K562 (cell line): Measurements from ENCODE around the gene ZBTB47.

Experiments used
- CTCF ChIP-seq, 3 experiments: IDR thresholded peaks in 2 of 3; conservative IDR thresholded peaks in 1 of 3; 2 replicates each; pipeline ENCODE4 v1.5.1; 2011 to 2012; ENCODE audit warnings: low read length in 3 of 3, mild to moderate bottlenecking in 3 of 3, control low read depth in 2 of 3, improper control_type of control experiment in 1 of 3, inconsistent platforms in 1 of 3, low read depth in 1 of 3, mixed read lengths in 1 of 3, moderate library complexity in 1 of 3; ENCODE audit not compliant: insufficient read depth in 2 of 3
- KDM1A ChIP-seq, 2 experiments: fragments of 450-650 bp; IDR thresholded peaks; 2 replicates each; pipeline ENCODE4 v1.6.1; 2016; ENCODE audit warnings: mild to moderate bottlenecking in 2 of 2
- MAZ ChIP-seq, 2 experiments: fragments of 450-650 bp in 1 of 2; sonication (generic) in 1 of 2; formaldehyde crosslinking; IDR thresholded peaks in 1 of 2; conservative IDR thresholded peaks in 1 of 2; 2 replicates each; pipeline versions ENCODE4 v1.4.0 to v1.5.0; 2020; ENCODE audit warnings: mild to moderate bottlenecking in 1 of 2, missing genetic modification reagents in 1 of 2
- REST ChIP-seq, 2 experiments: fragments of 450-650 bp; formaldehyde crosslinking in 1 of 2; IDR thresholded peaks; 2 replicates each; pipeline versions ENCODE4 v1.4.0 to v1.6.1; 2014 to 2020; ENCODE audit warnings: mild to moderate bottlenecking in 2 of 2, borderline replicate concordance in 1 of 2, low read depth in 1 of 2
- YY1 ChIP-seq, 3 experiments: IDR thresholded peaks; 2 replicates each; pipeline ENCODE4 v1.6.1; 2011; ENCODE audit warnings: low read length in 2 of 3, mild to moderate bottlenecking in 2 of 3, moderate library complexity in 2 of 3, borderline replicate concordance in 1 of 3, control low read depth in 1 of 3, low read depth in 1 of 3; ENCODE audit not compliant: insufficient read depth in 3 of 3, insufficient replicate concordance in 2 of 3, control insufficient read depth in 1 of 3, insufficient read length in 1 of 3; ENCODE audit errors: extremely low read depth in 1 of 3

DNA sequence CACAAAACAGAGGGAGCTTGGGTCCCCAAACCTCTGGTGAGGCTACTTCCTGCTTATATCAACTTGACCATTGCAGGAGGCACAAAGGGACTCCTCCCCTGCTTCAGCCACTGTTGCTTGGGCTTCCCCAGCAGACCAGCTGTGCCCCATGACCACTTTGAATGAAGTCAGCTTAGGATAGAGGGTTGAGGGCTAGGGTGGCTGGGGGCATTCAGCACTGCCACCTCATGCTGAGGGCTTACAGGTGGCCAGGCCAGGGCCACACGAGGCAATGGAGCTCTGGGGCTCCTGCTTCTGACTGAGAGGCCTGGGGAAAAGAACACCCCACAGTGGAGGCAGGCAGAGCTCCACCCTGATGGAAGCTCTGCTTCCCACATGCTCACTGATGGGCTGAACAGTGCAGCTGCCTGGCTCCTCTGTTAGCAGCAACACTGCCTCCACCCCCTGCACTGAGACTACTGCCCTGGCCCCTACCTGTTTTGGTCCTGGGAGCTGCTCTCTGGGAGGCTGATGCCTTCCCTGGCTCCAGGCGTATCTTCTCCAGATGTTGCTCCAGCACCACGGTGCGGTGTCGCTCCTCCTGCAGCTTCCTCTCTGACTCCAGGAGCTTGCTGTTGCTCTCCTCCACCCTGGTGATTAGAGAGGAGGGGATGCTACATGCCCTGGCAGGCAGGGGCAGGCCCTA is 59.3 kb downstream of the ZBTB47 start:
- TF ChIP-seq REST (IDR thresholded peaks at IDR 0.05; ENCODE audit: borderline replicate concordance), result no peak
- TF ChIP-seq REST (CRISPR knock-in tag; IDR thresholded peaks at IDR 0.05; ENCODE audit: low read depth), result no peak
- TF ChIP-seq KDM1A (IDR thresholded peaks at IDR 0.05), result no peak
- no peak for TF ChIP-seq CTCF (IDR thresholded peaks at IDR 0.05 in 2 of 3, conservative IDR thresholded peaks at IDR 0.05 in 1 of 3; ENCODE audit: insufficient read depth in 2 of 3, low read depth in 1 of 3, low read length in 3 of 3)
- TF ChIP-seq MAZ (CRISPR knock-in tag; conservative IDR thresholded peaks at IDR 0.05 in 1 of 2, IDR thresholded peaks at IDR 0.05 in 1 of 2), result no peak
- TF ChIP-seq YY1 (IDR thresholded peaks at IDR 0.05; ENCODE audit: borderline replicate concordance in 1 of 3, control insufficient read depth in 1 of 3, extremely low read depth in 1 of 3, insufficient read depth in 3 of 3, insufficient read length in 1 of 3, insufficient replicate concordance in 2 of 3, low read depth in 1 of 3, low read length in 2 of 3), result no peak
